Measurements from ENCODE around the gene SESN2. TPM values are rescaled to one million over a fixed set of nuclear protein-coding genes. Genes with fewer than 3 reads are reported as not detected.

The SESN2 gene
- total RNA-seq, 4 donors from 2014 or later, result 8.3 to 18.5 (median 12.8) TPM

- no peak for TF ChIP-seq CTCF (IDR thresholded peaks at IDR 0.05; ENCODE audit: low read depth)
Observed at GRCh38 chr1:28323720-28324119, 64.4 kb downstream of the SESN2 start.

GRCh38 chr1:28326515-28326914 lies 67.2 kb downstream of the SESN2 start:
- no peak for TF ChIP-seq CTCF (IDR thresholded peaks at IDR 0.05; ENCODE audit: low read depth)

- no peak for TF ChIP-seq CTCF (IDR thresholded peaks at IDR 0.05; ENCODE audit: low read depth)
Observed at GRCh38 chr1:28326984-28327383, 67.7 kb downstream of the SESN2 start.

DNA sequence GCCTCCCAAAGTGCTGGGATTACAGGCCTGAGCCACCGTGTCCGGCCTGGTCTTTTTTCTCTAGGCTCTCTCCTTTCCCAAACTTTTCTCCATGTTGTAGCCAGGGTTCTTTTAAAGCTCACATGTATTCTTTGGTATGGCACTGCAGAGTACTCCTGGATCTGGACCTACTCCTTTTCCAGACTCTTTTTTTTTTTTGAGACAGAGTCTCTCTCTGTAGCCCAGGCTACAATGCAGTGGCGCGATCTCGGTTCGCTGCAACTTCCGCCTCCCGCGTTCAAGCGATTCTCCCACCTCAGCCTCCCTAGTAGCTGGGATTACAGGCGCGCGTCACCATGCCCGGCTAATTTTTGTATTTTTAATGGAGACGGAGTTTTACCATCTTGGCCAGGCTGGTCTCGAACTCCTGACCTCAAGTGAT lies 68.9 kb downstream of the SESN2 start:
- TF ChIP-seq CTCF (IDR thresholded peaks at IDR 0.05; ENCODE audit: low read depth), result no peak

GRCh38 chr1:28329395-28330153 lies 70.3 kb downstream of the SESN2 start:
- TF ChIP-seq CTCF (IDR thresholded peaks at IDR 0.05; ENCODE audit: low read depth), result no peak

Other genes starting within 250 kb of the SESN2 start
- gene EYA3, start 170.9 kb upstream of the SESN2 start, total RNA-seq, result 10 to 100 TPM in 3 of 4 donors, 1 to 10 TPM in 1; 9.6 to 15.5 (median 12.6) TPM
- gene PTAFR, start 82.8 kb upstream of the SESN2 start, total RNA-seq, result 10 to 100 TPM in 1 of 4 donors, 1 to 10 TPM in 3; 6.4 to 24.8 (median 7.6) TPM
- 100 to 1,000 TPM in 1 of 4 donors, 10 to 100 TPM in 3; 52.2 to 117 (median 71.8) TPM for gene DNAJC8, start 26.5 kb upstream of the SESN2 start, total RNA-seq
- gene ATP5IF1, start 23.4 kb upstream of the SESN2 start, total RNA-seq, result 100 to 1,000 TPM; 100 to 145 (median 118) TPM
- gene MED18, start 69.5 kb downstream of the SESN2 start, total RNA-seq, result 10 to 100 TPM in 3 of 4 donors, 1 to 10 TPM in 1; 8.8 to 14.3 (median 11.0) TPM
- gene PHACTR4, start 110.2 kb downstream of the SESN2 start, total RNA-seq, result 10 to 100 TPM; 15.4 to 24.9 (median 19.1) TPM
- gene RCC1, start 246.5 kb downstream of the SESN2 start, total RNA-seq, result 10 to 100 TPM; 13.9 to 32.3 (median 19.4) TPM

Data from subcutaneous adipose tissue (tissue), 4 donors.